WERI-Rb-1 (cell line): ENCODE measurements around the gene ATP2B2.

Experiments used
- DNase-seq: peaks from one replicate; pipeline ENCODE4 v3.0.0-alpha.2; 2020
- H3K27ac ChIP-seq: fragments of 250-450 bp; sonication (Bioruptor Pico); 2 replicates; pipeline ENCODE4 v1.5.1; 2020; ENCODE audit warnings: mild to moderate bottlenecking, moderate library complexity
- H3K27me3 ChIP-seq: fragments of 250-450 bp; sonication (Bioruptor Pico); 2 replicates; pipeline ENCODE4 v1.5.1; 2021; ENCODE audit warnings: mild to moderate bottlenecking, low read depth, moderate library complexity; ENCODE audit not compliant: insufficient read depth, severe bottlenecking
- H3K36me3 ChIP-seq: fragments of 250-450 bp; sonication (Bioruptor Pico); 2 replicates; pipeline ENCODE4 v1.5.1; 2020; ENCODE audit warnings: mild to moderate bottlenecking, moderate library complexity
- H3K4me3 ChIP-seq: 2 replicates; pipeline ENCODE4 v1.5.1; 2011; ENCODE audit warnings: low read depth, mild to moderate bottlenecking, control low read depth, low read length
- H3K9me3 ChIP-seq: fragments of 250-450 bp; sonication (Bioruptor Pico); 2 replicates; pipeline ENCODE4 v1.5.1; 2021; ENCODE audit warnings: mild to moderate bottlenecking, moderate library complexity; ENCODE audit not compliant: severe bottlenecking
- CTCF ChIP-seq: IDR thresholded peaks from 2 replicates; pipeline ENCODE4 v1.5.1; 2011; ENCODE audit warnings: low read depth, mild to moderate bottlenecking, control low read depth, inconsistent platforms, low read length

ATP2B2 gene

GRCh38 chr3:10353160-10353559, 152.2 kb downstream of the ATP2B2 start:
- no peak for DNase-seq
- TF ChIP-seq CTCF = no peak
- H3K9me3 ChIP-seq = no peaks in the 10 kb centered on the region
- no peaks in the 10 kb centered on the region for H3K36me3 ChIP-seq
- no peaks in the 10 kb centered on the region for H3K27me3 ChIP-seq
- H3K4me3 ChIP-seq = no peak overlapping the region
- no peak overlapping the region for H3K27ac ChIP-seq

- H3K9me3 ChIP-seq = no peaks in the 10 kb centered on the region
- no peak overlapping the region for H3K4me3 ChIP-seq
- H3K27me3 ChIP-seq = no peaks in the 10 kb centered on the region
- no peak for DNase-seq
- no peak overlapping the region; the same call in 1 of the 2 replicates for H3K27ac ChIP-seq
- TF ChIP-seq CTCF = no peak
- H3K36me3 ChIP-seq = no peaks in the 10 kb centered on the region
Measured at GRCh38 chr3:10352146-10352911, 153.1 kb downstream of the ATP2B2 start.

DNA sequence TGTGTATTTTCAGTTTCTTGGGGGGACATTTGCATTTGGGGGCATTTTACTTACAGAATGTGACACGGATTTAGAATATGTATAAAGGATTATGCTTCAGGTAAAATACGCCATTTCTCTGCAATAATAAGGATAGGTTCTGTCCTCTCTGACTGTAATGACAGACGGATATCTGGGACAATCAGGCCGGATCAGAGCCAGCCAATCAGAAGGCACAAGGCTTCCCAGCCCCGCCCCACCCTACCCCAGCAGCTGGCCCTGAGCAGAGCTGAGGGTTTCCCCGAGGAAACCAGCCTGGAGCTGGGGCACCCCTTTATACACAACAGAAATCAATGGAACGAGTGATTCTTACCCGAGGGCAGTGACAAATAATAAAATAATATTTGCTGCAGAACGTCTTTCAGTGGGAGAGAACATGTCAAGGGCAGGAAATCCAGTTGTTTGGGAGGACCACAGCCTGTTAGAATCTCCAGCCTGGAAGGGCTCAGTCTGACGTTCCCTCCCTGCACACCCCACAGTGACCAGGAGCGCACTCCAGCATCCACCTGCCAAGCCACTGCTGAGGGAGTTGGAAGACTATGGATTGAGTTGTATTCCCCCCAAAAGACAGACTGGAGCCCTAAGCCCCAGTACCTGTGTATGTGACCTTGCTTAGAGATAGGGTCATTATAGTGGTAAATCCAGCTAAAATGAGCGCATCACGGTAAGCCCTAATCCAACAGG, 154.2 kb downstream of the ATP2B2 start:
- TF ChIP-seq CTCF = no peak
- no peaks in the 10 kb centered on the region for H3K27me3 ChIP-seq
- peak; percentile 61 for DNase-seq

GRCh38 chr3:10350324-10350985, 154.9 kb downstream of the ATP2B2 start:
- H3K36me3 ChIP-seq = no peaks in the 10 kb centered on the region
- no peak overlapping the region for H3K27ac ChIP-seq
- TF ChIP-seq CTCF = no peak
- H3K4me3 ChIP-seq = no peak overlapping the region
- H3K27me3 ChIP-seq = no peaks in the 10 kb centered on the region
- no peaks in the 10 kb centered on the region for H3K9me3 ChIP-seq
- DNase-seq = no peak

More for the DNA sequence above, 154.2 kb downstream of the ATP2B2 start:
- Histone ChIP-seq H3K27ac (no peak overlapping the region; the same call in 1 of the 2 replicates), H3K36me3 (no peaks in the 10 kb centered on the region), H3K4me3 (no peak overlapping the region), H3K9me3 (no peaks in the 10 kb centered on the region)

GRCh38 chr3:10349801-10350200, 155.6 kb downstream of the ATP2B2 start:
- no peak for DNase-seq
- Histone ChIP-seq H3K9me3 (no peaks in the 10 kb centered on the region), H3K27me3 (no peaks in the 10 kb centered on the region), H3K4me3 (no peak overlapping the region), H3K27ac (no peak overlapping the region), H3K36me3 (no peaks in the 10 kb centered on the region)
- no peak for TF ChIP-seq CTCF
